Left renal cortex interstitium (tissue), 4 donors: Measurements from ENCODE around the gene IL18. TPM values are rescaled to one million over a fixed set of nuclear protein-coding genes. Genes with fewer than 3 reads are reported as not detected.
"Not testable (repeated sequence)": the region's sequence is repeated elsewhere in the genome, so short reads cannot be mapped to it uniquely, and the experiment has no call there.

Experiments used
- DNase-seq, 4 donors: peaks; one replicate each; pipeline ENCODE4 v3.0.0-alpha.2; 2013; ENCODE audit warnings: low read depth in 4 of 4, low spot score in 2 of 4, missing footprints in 1 of 4
- polyA plus RNA-seq, 4 donors: library from polyadenylated mRNA; unstranded; fragments of 120-200 nt; gene quantifications; one replicate each; pipeline ENCODE4 v1.2.1, GENCODE V29; 2013; ENCODE audit not compliant: insufficient read length in 4 of 4

Gene IL18
- polyA plus RNA-seq, result 10 to 100 TPM in 2 of 4 donors, 1 to 10 TPM in 2; 4.3 to 15.4 (median 9.4) TPM

GRCh38 chr11:112163875-112164685 lies at the start of gene IL18:
IL18 (minus strand) TSS chr11:112164094; CDS start chr11:112155053, 9,041 bp downstream.
- no peak for DNase-seq

GRCh38 chr11:112212710-112213109 lies 48.8 kb upstream of the IL18 start:
- DNase-seq, result no peak

GRCh38 chr11:112212290-112212689 lies 48.4 kb upstream of the IL18 start:
- DNase-seq, result no peak

- no peak for DNase-seq
Observed at GRCh38 chr11:112211536-112211935, 47.6 kb upstream of the IL18 start.

- DNase-seq, result no peak
Observed at GRCh38 chr11:112210890-112211289, 47.0 kb upstream of the IL18 start.

- no peak for DNase-seq
Observed at GRCh38 chr11:112206071-112206470, 42.2 kb upstream of the IL18 start.

GRCh38 chr11:112200252-112200651 lies 36.4 kb upstream of the IL18 start:
- no peak for DNase-seq

- not testable (repeated sequence) for DNase-seq
Observed at GRCh38 chr11:112199101-112199500, 35.2 kb upstream of the IL18 start.

- no peak for DNase-seq
Observed at GRCh38 chr11:112196519-112197087, 32.7 kb upstream of the IL18 start.

GRCh38 chr11:112195951-112196351 lies 32.1 kb upstream of the IL18 start:
- DNase-seq, result no peak

- DNase-seq, result not testable (repeated sequence)
Observed at GRCh38 chr11:112195113-112195512, 31.2 kb upstream of the IL18 start.

- DNase-seq, result no peak
Observed at GRCh38 chr11:112186304-112186703, 22.4 kb upstream of the IL18 start.

GRCh38 chr11:112185883-112186282 lies 22.0 kb upstream of the IL18 start:
- DNase-seq, result no peak

- DNase-seq, result no peak
Observed at GRCh38 chr11:112182867-112183266, 19.0 kb upstream of the IL18 start.

- DNase-seq, result no peak
Observed at GRCh38 chr11:112179601-112180000, 15.7 kb upstream of the IL18 start.

- DNase-seq, result no peak
Observed at GRCh38 chr11:112178936-112179335, 15.0 kb upstream of the IL18 start.

- no peak for DNase-seq
Observed at GRCh38 chr11:112178428-112178827, 14.5 kb upstream of the IL18 start.

GRCh38 chr11:112177589-112177988 lies 13.7 kb upstream of the IL18 start:
- no peak for DNase-seq

GRCh38 chr11:112176077-112176476 lies 12.2 kb upstream of the IL18 start:
- no peak for DNase-seq

GRCh38 chr11:112175599-112175952 lies 11.7 kb upstream of the IL18 start:
- DNase-seq, result peak in 1 of 4 donors; percentile 34

GRCh38 chr11:112174789-112175598 lies 11.1 kb upstream of the IL18 start, which contains the start of gene BCO2:
BCO2 (plus strand) TSS chr11:112175512; CDS start chr11:112175602, 90 bp downstream.
- DNase-seq, result peak; percentile 58 to 78 (median 74)
